T-helper 1 cell treated with Interleukin-12 subunit alpha and Interleukin-12 subunit beta and Interleukin-4 antibody, amounts not matched to agents 30 μg/mL and 1 μg/mL, for 36 hours (primary cell): ENCODE measurements around the gene ABCC1.
"Not testable (repeated sequence)": the region's sequence is repeated elsewhere in the genome, so short reads cannot be mapped to it uniquely, and the experiment has no call there.

Experiments
- H3K27ac Mint-ChIP-seq: one replicate; pipeline ENCODE4 v1.8.0; 2021; ENCODE audit warnings: mild to moderate bottlenecking, mixed read lengths
- H3K27me3 Mint-ChIP-seq: one replicate; pipeline ENCODE4 v1.8.0; 2021; ENCODE audit warnings: low read depth, mixed read lengths
- H3K36me3 Mint-ChIP-seq: one replicate; pipeline ENCODE4 v1.8.0; 2021; ENCODE audit warnings: low read depth, mixed read lengths
- H3K4me1 Mint-ChIP-seq: one replicate; pipeline ENCODE4 v1.8.0; 2021; ENCODE audit warnings: low read depth, mixed read lengths
- H3K4me3 Mint-ChIP-seq: one replicate; pipeline ENCODE4 v1.8.0; 2021; ENCODE audit warnings: mild to moderate bottlenecking, moderate library complexity, mixed read lengths
- H3K9me3 Mint-ChIP-seq: one replicate; pipeline ENCODE4 v1.8.0; 2021; ENCODE audit warnings: mixed read lengths

The ABCC1 gene

GRCh38 chr16:16154281-16154951 lies 205.0 kb downstream of the ABCC1 start:
- Mint-ChIP-seq H3K4me1 (no peaks in the 10 kb centered on the region), H3K27ac (no peak overlapping the region), H3K36me3 (no peaks in the 10 kb centered on the region), H3K4me3 (no peak overlapping the region), H3K9me3 (peaks cover 11% of the 10 kb centered on the region), H3K27me3 (no peaks in the 10 kb centered on the region)

GRCh38 chr16:16155234-16155633 lies 205.8 kb downstream of the ABCC1 start:
- Mint-ChIP-seq H3K27ac (no peak overlapping the region), H3K4me3 (no peak overlapping the region), H3K9me3 (peaks cover 11% of the 10 kb centered on the region), H3K4me1 (no peaks in the 10 kb centered on the region), H3K36me3 (no peaks in the 10 kb centered on the region), H3K27me3 (no peaks in the 10 kb centered on the region)

- Mint-ChIP-seq H3K27me3 (no peaks in the 10 kb centered on the region), H3K27ac (no peak overlapping the region), H3K36me3 (no peaks in the 10 kb centered on the region), H3K4me3 (no peak overlapping the region), H3K9me3 (peaks cover 11% of the 10 kb centered on the region), H3K4me1 (no peaks in the 10 kb centered on the region)
Measured at GRCh38 chr16:16157166-16157565, 207.8 kb downstream of the ABCC1 start.

GRCh38 chr16:16158082-16158658 lies 208.8 kb downstream of the ABCC1 start:
- peaks cover 11% of the 10 kb centered on the region for H3K9me3 Mint-ChIP-seq
- no peaks in the 10 kb centered on the region for H3K4me1 Mint-ChIP-seq
- no peak overlapping the region for H3K4me3 Mint-ChIP-seq
- no peak overlapping the region for H3K27ac Mint-ChIP-seq
- no peaks in the 10 kb centered on the region for H3K36me3 Mint-ChIP-seq
- no peaks in the 10 kb centered on the region for H3K27me3 Mint-ChIP-seq

GRCh38 chr16:16158741-16159374 lies 209.4 kb downstream of the ABCC1 start:
- H3K9me3 Mint-ChIP-seq: peaks cover 11% of the 10 kb centered on the region
- no peak overlapping the region for H3K27ac Mint-ChIP-seq
- no peaks in the 10 kb centered on the region for H3K27me3 Mint-ChIP-seq
- no peaks in the 10 kb centered on the region for H3K36me3 Mint-ChIP-seq
- no peak overlapping the region for H3K4me3 Mint-ChIP-seq
- no peaks in the 10 kb centered on the region for H3K4me1 Mint-ChIP-seq

GRCh38 chr16:16159662-16160061 lies 210.2 kb downstream of the ABCC1 start:
- Mint-ChIP-seq H3K4me3 (no peak overlapping the region), H3K9me3 (peaks cover 11% of the 10 kb centered on the region), H3K27ac (no peak overlapping the region), H3K4me1 (no peaks in the 10 kb centered on the region), H3K36me3 (no peaks in the 10 kb centered on the region), H3K27me3 (no peaks in the 10 kb centered on the region)

- Mint-ChIP-seq H3K9me3 (peaks cover 11% of the 10 kb centered on the region), H3K36me3 (no peaks in the 10 kb centered on the region), H3K4me1 (no peaks in the 10 kb centered on the region), H3K4me3 (no peak overlapping the region), H3K27ac (no peak overlapping the region), H3K27me3 (no peaks in the 10 kb centered on the region)
Measured at GRCh38 chr16:16161319-16161718, 211.9 kb downstream of the ABCC1 start.

GRCh38 chr16:16161840-16162239 lies 212.4 kb downstream of the ABCC1 start:
- not testable (repeated sequence) for H3K4me3 Mint-ChIP-seq, H3K27ac Mint-ChIP-seq, H3K36me3 Mint-ChIP-seq, H3K4me1 Mint-ChIP-seq, H3K27me3 Mint-ChIP-seq
- H3K9me3 Mint-ChIP-seq: peaks cover 11% of the 10 kb centered on the region

- Mint-ChIP-seq H3K9me3 (peaks cover 11% of the 10 kb centered on the region), H3K27me3 (no peaks in the 10 kb centered on the region), H3K4me3 (no peak overlapping the region), H3K27ac (no peak overlapping the region), H3K4me1 (no peaks in the 10 kb centered on the region), H3K36me3 (no peaks in the 10 kb centered on the region)
Measured at GRCh38 chr16:16162591-16162990, 213.2 kb downstream of the ABCC1 start.

GRCh38 chr16:16163109-16163508 lies 213.7 kb downstream of the ABCC1 start:
- H3K9me3 Mint-ChIP-seq: peaks cover 10% of the 10 kb centered on the region
- H3K27ac Mint-ChIP-seq: no peak overlapping the region

GRCh38 chr16:16163571-16163970 lies 214.2 kb downstream of the ABCC1 start:
- Mint-ChIP-seq H3K27ac (no peak overlapping the region), H3K4me1 (no peaks in the 10 kb centered on the region), H3K36me3 (no peaks in the 10 kb centered on the region), H3K27me3 (no peaks in the 10 kb centered on the region), H3K4me3 (no peak overlapping the region), H3K9me3 (peaks cover 6% of the 10 kb centered on the region)

More at GRCh38 chr16:16163109-16163508, 213.7 kb downstream of the ABCC1 start:
- Mint-ChIP-seq H3K27me3 (no peaks in the 10 kb centered on the region), H3K36me3 (no peaks in the 10 kb centered on the region), H3K4me3 (no peak overlapping the region), H3K4me1 (no peaks in the 10 kb centered on the region)

GRCh38 chr16:16164243-16164642 lies 214.8 kb downstream of the ABCC1 start:
- Mint-ChIP-seq H3K9me3 (no peaks in the 10 kb centered on the region), H3K4me3 (no peak overlapping the region), H3K4me1 (no peaks in the 10 kb centered on the region), H3K36me3 (no peaks in the 10 kb centered on the region), H3K27me3 (no peaks in the 10 kb centered on the region), H3K27ac (no peak overlapping the region)

- no peaks in the 10 kb centered on the region for H3K27me3 Mint-ChIP-seq
- no peaks in the 10 kb centered on the region for H3K9me3 Mint-ChIP-seq
- no peaks in the 10 kb centered on the region for H3K36me3 Mint-ChIP-seq
- no peak overlapping the region for H3K27ac Mint-ChIP-seq
- no peaks in the 10 kb centered on the region for H3K4me1 Mint-ChIP-seq
- H3K4me3 Mint-ChIP-seq: no peak overlapping the region
Measured at GRCh38 chr16:16166085-16166484, 216.7 kb downstream of the ABCC1 start.

GRCh38 chr16:16166949-16167348 lies 217.5 kb downstream of the ABCC1 start:
- Mint-ChIP-seq H3K4me1 (no peaks in the 10 kb centered on the region), H3K27ac (no peak overlapping the region), H3K9me3 (no peaks in the 10 kb centered on the region), H3K4me3 (no peak overlapping the region), H3K27me3 (no peaks in the 10 kb centered on the region), H3K36me3 (no peaks in the 10 kb centered on the region)

- H3K4me1 Mint-ChIP-seq: no peaks in the 10 kb centered on the region
- no peak overlapping the region for H3K27ac Mint-ChIP-seq
- no peak overlapping the region for H3K4me3 Mint-ChIP-seq
- H3K36me3 Mint-ChIP-seq: no peaks in the 10 kb centered on the region
- no peaks in the 10 kb centered on the region for H3K27me3 Mint-ChIP-seq
- no peaks in the 10 kb centered on the region for H3K9me3 Mint-ChIP-seq
Measured at GRCh38 chr16:16167927-16168326, 218.5 kb downstream of the ABCC1 start.
